ENCODE data around the gene TMPRSS9.

Gene TMPRSS9

DNA sequence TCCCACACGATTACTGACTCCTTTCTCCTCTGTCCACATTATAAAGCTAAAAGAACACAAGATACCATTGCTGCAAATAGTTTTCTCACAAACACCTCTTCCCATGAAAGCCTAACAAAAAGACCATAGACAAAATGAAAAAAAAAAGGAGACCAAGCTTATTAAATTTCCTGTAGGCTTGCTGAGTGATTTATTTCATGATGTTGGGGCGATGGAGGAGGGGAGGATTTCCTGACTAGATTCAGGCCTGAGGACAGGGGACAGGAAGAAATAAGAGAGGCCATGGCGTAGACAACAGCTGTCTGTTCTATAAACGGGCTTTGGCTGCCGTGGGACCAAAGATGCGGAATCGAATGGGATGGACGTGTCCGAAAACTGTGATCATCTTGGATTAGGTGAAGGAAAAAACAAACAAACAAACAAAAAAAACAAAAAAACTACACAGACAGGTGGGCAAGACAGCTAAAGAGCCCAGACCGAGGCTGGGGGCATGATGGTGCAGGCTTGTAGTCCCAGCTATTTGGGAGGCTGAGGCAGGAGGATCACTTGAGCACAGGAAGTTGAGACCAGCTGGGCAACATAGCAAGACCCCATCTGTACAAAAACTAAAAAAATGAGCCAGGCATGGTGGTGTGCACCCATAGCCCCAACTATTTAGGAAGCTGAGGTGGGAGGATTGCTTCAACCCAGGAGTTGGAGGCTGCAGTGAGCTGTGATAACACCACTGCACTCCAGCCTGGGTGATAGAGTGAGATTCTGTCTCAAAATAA lies 5.3 kb downstream of the TMPRSS9 start:
- in situ Hi-C loops (cut with HindIII; ENCODE audit: low sequenced_read_pairs): no loop called here
- no peak overlapping the region for H3K4me3 ChIP-seq (ENCODE audit: low read depth, low read length)
- DNase-seq (ENCODE audit: low read depth): no peak
- TF ChIP-seq, protein P1, sequence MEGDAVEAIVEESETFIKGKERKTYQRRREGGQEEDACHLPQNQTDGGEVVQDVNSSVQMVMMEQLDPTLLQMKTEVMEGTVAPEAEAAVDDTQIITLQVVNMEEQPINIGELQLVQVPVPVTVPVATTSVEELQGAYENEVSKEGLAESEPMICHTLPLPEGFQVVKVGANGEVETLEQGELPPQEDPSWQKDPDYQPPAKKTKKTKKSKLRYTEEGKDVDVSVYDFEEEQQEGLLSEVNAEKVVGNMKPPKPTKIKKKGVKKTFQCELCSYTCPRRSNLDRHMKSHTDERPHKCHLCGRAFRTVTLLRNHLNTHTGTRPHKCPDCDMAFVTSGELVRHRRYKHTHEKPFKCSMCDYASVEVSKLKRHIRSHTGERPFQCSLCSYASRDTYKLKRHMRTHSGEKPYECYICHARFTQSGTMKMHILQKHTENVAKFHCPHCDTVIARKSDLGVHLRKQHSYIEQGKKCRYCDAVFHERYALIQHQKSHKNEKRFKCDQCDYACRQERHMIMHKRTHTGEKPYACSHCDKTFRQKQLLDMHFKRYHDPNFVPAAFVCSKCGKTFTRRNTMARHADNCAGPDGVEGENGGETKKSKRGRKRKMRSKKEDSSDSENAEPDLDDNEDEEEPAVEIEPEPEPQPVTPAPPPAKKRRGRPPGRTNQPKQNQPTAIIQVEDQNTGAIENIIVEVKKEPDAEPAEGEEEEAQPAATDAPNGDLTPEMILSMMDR (IDR thresholded peaks at IDR 0.05; ENCODE audit: low read depth, low read length, missing control alignments): no peak

DNA sequence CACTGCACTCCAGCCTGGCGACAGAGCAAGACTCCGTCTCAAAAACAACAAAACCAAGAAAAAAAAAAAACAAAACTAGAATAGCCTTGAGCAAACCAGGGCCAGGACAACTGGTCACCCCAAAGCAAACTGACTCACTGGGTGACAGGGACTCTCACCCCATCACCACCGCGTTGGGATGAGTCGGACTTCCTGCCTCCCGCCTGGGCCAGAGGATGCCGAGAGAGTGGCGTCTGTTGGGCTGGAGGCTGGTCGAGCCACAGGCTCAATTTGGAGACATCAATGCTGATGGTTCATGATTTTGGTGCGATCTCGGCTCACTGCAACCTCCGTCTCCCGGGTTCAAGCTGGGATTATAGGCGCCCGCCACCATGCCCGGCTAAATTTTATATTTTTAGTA lies 11.6 kb downstream of the TMPRSS9 start:
- DNase-seq (ENCODE audit: low read depth): no peak
- no peak overlapping the region for H3K4me3 ChIP-seq (ENCODE audit: low read depth, low read length)
- TF ChIP-seq, protein P1 (IDR thresholded peaks at IDR 0.05; ENCODE audit: low read depth, low read length, missing control alignments): no peak
- in situ Hi-C loops (cut with HindIII; ENCODE audit: low sequenced_read_pairs): no loop called here

DNA sequence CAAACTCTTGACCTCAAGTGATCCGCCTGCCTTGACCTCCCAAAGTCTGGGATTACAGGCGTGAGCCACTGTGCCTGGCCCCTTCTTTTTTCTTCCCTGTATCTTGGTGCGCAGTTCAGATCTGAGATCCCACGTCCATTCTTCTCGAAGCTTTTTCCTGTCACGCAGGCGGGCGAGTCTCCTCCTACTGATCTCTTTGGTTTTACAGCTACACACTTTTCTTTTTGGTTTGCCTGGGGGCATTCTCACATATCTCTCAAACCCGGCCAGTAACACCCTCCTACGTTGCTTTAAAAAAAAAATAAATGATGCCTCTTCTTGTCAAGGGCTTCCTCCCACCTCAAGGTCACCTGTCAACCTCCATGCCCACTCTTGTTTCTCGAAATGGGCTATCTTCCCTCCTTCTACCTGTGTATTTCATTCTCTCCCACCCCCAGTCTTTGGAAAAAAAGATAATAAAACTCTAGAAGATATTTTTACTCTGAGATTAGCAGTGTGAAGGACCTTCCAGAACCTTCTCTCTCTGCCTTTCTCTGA lies 12.1 kb downstream of the TMPRSS9 start:
- in situ Hi-C loops (cut with HindIII; ENCODE audit: low sequenced_read_pairs): no loop called here
- DNase-seq (ENCODE audit: low read depth): no peak
- TF ChIP-seq, protein P1 (IDR thresholded peaks at IDR 0.05; ENCODE audit: low read depth, low read length, missing control alignments): no peak
- H3K4me3 ChIP-seq (ENCODE audit: low read depth, low read length): no peak overlapping the region

DNA sequence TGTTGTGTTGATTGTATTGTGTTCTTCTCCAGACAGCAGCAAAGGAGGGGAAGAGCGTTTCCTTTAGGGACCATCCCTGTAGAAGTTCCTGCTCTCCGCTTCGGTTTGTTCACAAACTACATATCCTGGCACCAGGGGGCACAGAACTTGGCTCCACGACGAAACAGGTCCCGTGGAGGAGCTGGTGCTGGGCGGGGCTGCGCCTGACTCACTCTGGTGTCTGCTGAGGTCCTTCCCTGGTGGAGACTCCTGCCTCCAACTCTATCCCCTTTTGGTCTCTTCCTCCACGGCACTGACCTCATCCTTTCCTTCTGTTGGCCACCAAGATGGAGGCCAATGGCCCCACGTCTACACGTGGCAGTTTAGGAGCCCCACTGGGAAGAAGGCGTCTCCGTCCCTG lies 14.7 kb downstream of the TMPRSS9 start:
- in situ Hi-C loops (cut with HindIII; ENCODE audit: low sequenced_read_pairs): no loop called here
- TF ChIP-seq, protein P1 (IDR thresholded peaks at IDR 0.05; ENCODE audit: low read depth, low read length, missing control alignments): no peak
- DNase-seq (ENCODE audit: low read depth): no peak
- no peak overlapping the region for H3K4me3 ChIP-seq (ENCODE audit: low read depth, low read length)

DNA sequence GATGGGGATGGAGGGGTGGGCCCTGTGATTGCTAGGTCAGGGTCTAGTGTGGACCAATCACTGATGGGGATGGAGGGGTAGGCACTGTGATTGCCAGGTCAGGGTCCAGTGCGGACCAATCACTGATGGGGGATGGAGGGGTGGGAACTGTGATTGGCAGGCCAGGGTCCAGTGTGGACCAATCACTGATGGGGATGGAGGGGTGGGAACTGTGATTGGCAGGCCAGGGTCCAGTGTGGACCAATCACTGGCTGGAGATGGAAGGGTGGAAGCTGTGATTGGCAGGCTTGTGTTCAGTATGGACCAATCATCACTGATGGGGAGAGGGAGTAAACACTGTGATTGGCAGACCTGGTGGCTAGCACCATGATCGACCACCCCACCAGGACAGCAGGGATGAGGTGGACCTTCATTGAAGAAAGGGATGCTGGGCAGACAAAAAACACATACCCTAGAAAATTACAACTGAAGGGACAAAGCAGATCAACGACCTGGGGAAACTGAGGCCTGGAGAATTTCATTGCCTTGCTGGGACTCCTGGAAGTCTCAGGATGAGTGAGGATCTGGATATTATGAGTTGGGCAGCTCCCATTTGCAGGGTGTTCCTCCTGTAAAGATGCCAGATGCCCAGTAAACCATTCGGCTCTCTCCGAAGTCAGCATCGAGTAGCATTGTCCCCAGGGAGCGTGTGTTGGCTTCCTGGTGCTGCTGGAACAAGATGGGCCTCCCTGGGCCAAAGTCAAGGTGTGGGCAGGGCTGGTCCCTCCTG lies 15.5 kb downstream of the TMPRSS9 start:
- DNase-seq (ENCODE audit: low read depth): no peak
- no peak overlapping the region for H3K4me3 ChIP-seq (ENCODE audit: low read depth, low read length)
- in situ Hi-C loops (cut with HindIII; ENCODE audit: low sequenced_read_pairs): no loop called here
- TF ChIP-seq, protein P1 (IDR thresholded peaks at IDR 0.05; ENCODE audit: low read depth, low read length, missing control alignments): no peak

DNA sequence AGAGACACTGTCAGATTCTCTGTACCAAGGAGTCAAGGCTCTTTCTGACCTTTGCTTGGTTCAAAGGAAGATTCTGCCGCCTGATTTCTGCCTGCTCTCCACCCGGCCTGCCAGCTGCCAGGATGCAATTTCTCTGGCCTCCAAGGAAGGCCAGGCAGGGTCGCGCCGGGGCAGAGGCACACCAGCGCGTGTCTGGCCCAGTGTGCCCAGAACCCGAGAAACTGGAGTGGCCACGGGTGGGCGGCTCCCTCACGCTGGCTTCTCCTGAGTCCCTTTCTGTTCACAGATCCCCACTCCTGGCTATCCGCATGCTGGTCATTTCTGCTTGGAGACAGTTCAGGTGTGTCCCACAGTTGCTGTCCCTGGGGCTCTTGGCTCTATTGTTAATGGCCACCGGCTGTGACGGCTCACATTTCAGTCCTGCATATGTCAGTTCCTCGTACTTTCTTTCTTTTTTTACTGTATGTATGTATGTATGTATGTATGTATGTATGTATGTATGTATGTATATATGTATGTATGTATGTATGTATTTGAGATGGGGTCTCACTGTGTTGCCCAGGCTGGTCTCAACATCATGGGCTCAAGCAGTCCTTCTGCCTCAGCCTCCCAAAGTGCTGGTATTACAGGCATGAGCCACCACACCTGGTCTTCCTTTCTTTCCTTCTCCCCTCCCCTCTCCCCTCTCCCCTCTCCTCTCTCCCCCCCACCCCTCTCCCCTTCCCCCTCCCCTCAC lies 16.9 kb downstream of the TMPRSS9 start:
- TF ChIP-seq, protein P1 (IDR thresholded peaks at IDR 0.05; ENCODE audit: low read depth, low read length, missing control alignments): no peak
- in situ Hi-C loops (cut with HindIII; ENCODE audit: low sequenced_read_pairs): no loop called here
- DNase-seq (ENCODE audit: low read depth): no peak
- no peak overlapping the region for H3K4me3 ChIP-seq (ENCODE audit: low read depth, low read length)
